Heart right ventricle (tissue), 16 donors: ENCODE results near the gene BLOC1S4. TPM values are rescaled to one million over a fixed set of nuclear protein-coding genes. Genes with fewer than 3 reads are reported as not detected.

Experiments
- ATAC-seq, 8 donors: fragments of 200-7000 bp; cut with Tn5 transposase; one replicate each; pipeline ENCODE4 v1.9.1; 2020; ENCODE audit warnings: mild to moderate bottlenecking in 8 of 8, moderate library complexity in 8 of 8, moderate number of reproducible peaks in 1 of 8
- DNase-seq, 2 donors: peaks; one replicate each; pipeline ENCODE4 v3.0.0-alpha.2; 2020
- H3K27ac ChIP-seq, 10 donors: fragments of 200-600 bp; sonication (generic) in 2 of 10; one replicate each; pipeline versions ENCODE4 v1.5.0 to v1.8.0; 2020 to 2022; ENCODE audit warnings: mild to moderate bottlenecking in 3 of 10
- H3K27me3 ChIP-seq, 7 donors: fragments of 200-600 bp; one replicate each; pipeline ENCODE4 v1.8.0; 2021 to 2022; ENCODE audit warnings: mild to moderate bottlenecking in 2 of 7
- H3K36me3 ChIP-seq, 9 donors: fragments of 200-600 bp; sonication (generic) in 1 of 9; one replicate each; pipeline versions ENCODE4 v1.5.0 to v1.8.0; 2020 to 2022; ENCODE audit warnings: mild to moderate bottlenecking in 2 of 9
- H3K4me1 ChIP-seq, 9 donors: fragments of 200-600 bp; sonication (generic) in 1 of 9; one replicate each; pipeline versions ENCODE4 v1.5.0 to v1.8.0; 2020 to 2022; ENCODE audit warnings: mild to moderate bottlenecking in 4 of 9
- H3K4me3 ChIP-seq, 10 donors: fragments of 200-600 bp; sonication (generic) in 2 of 10; one replicate each; pipeline versions ENCODE4 v1.5.0 to v1.8.0; 2020 to 2022; ENCODE audit warnings: mild to moderate bottlenecking in 7 of 10, moderate library complexity in 2 of 10
- H3K9me3 ChIP-seq, 11 donors: fragments of 200-600 bp in 10 of 11; sonication (generic) in 2 of 11; one replicate each; pipeline versions ENCODE4 v1.5.0 to v1.8.0; 2013 to 2022; ENCODE audit warnings: mild to moderate bottlenecking in 2 of 11, control low read depth in 1 of 11, moderate library complexity in 1 of 11
- CTCF ChIP-seq, 9 donors: fragments of 200-600 bp; sonication (generic) in 2 of 9; IDR thresholded peaks; one replicate each; pipeline versions ENCODE4 v1.5.0 to v1.8.0; 2021 to 2022; ENCODE audit warnings: antibody characterized with exemption in 9 of 9, mild to moderate bottlenecking in 5 of 9, moderate library complexity in 1 of 9
- WGBS, 2 donors: extraction: QIAGEN DNeasy Blood & Tissue Kit; methylation state at CpG; one replicate each; pipeline ENCODE4 v1.1.7; 2013; ENCODE audit warnings: inconsistent platforms in 1 of 2; 5-methylcytosine and 5-hydroxymethylcytosine counted together
- intact Hi-C, 10 donors: fragments of 100-400 bp; cut with DNase I; formaldehyde crosslinking; loops; one replicate each; pipeline versions ENCODE4 v1.11.1 to v1.14.2; 2022
- polyA plus RNA-seq, 2 donors: library from polyadenylated mRNA; stranded (reverse); fragments of 200-250 nt; gene quantifications; one replicate each; pipeline ENCODE4 v1.2.3, GENCODE V29; 2013
- total RNA-seq, 10 donors: library from RNA; stranded (reverse); fragmentation: NEBNext Ultra II Directional in 3 of 10; extraction: Animal tissue kit (Norgen Biotek cat#: 25700) in 3 of 10; gene quantifications; one replicate each; pipeline versions ENCODE4 v1.2.1 to v1.2.4, GENCODE V29; 2021 to 2023
- donor health status: Arrhythmogenic right ventricular cardiomyopathy.
- donor health status: ischemic (EF 13 %, LVEDD 7.1; RV severe dilation, severe dysfunction).
- donor health status: healthy with polysubstance abuse.
- donor health status: DM: no; HTN: yes; CAD: no.
- donor health status: DM: no; HTN: no; CAD: no.
- donor health status: ischemic (EF 25% LVEDD 6.9; RV normal size, moderate dysfunction).
- donor health status: ischemic (EF 25% LVEDD 5.7; RV mildly dilated, moderate dysfunction).
- donor health status: healthy.
- donor health status: DM: yes; HTN: yes; CAD: no.
- donor health status: Ischemic cardiomyopathy.
- donor health status: ischemic (EF 35%, LVEDD 5.7; RV mildly dilated, moderate dysfunction).
- donor health status: nonischemic (EF 11% LVEDD 7.7; RV severe dilation, severe dysfunction).
- donor health status: DM: yes; HTN: yes; CAD: no.
- donor health status: PGD.
- donor health status: ischemic (EF 29% LVEDD 5.4; RV normal size, mild dysfunction).
- donor health status: nonischemic (EF 23%, LVEDD 6.1; RV moderate dilation, normal function).

Gene BLOC1S4
- total and polyA plus RNA-seq, 12 donors = 4.4 to 10.2 (median 7.0) TPM

- Histone ChIP-seq H3K4me3 (no peak overlapping the region), H3K36me3 (peaks cover 0 to 41% (median 0%) of the 10 kb centered on the region in 9 donors), H3K9me3 (peaks cover 0 to 8% (median 0%) of the 10 kb centered on the region in 11 donors), H3K27ac (no peak overlapping the region), H3K4me1 (peaks cover 9 to 43% (median 32%) of the 10 kb centered on the region in 9 donors), H3K27me3 (no peaks in the 10 kb centered on the region)
- intact Hi-C loops = loop anchor here in 1 of 10 donors (10.0 kb wide), 1 partner anchor 55 kb away; the partner anchor contains the start of gene MRFAP1
- ATAC-seq (no peak), DNase-seq (no peak)
- no peak for TF ChIP-seq CTCF (IDR thresholded peaks at IDR 0.05)
- WGBS, 2 donors = 96 to 100% methylated on average over 1 of the region's 1 CpG
These were observed 16.1 kb upstream of the BLOC1S4 start for GRCh38 chr4:6699903-6700302.

GRCh38 chr4:6701371-6701770, 14.6 kb upstream of the BLOC1S4 start:
- H3K4me3 ChIP-seq = no peak overlapping the region
- H3K4me1 ChIP-seq = peaks cover 6 to 43% (median 33%) of the 10 kb centered on the region in 9 donors
- peaks cover 0 to 8% (median 0%) of the 10 kb centered on the region in 11 donors for H3K9me3 ChIP-seq
- DNase-seq = no peak
- H3K36me3 ChIP-seq = peaks cover 0 to 46% (median 0%) of the 10 kb centered on the region in 9 donors
- WGBS, 2 donors = 79 to 86% methylated on average over 13 of the region's 13 CpGs
- intact Hi-C loops = loop anchor here in 1 of 10 donors (10.0 kb wide), 1 partner anchor 57 kb away; the partner anchor contains the start of gene MRFAP1
- H3K27ac ChIP-seq = no peak overlapping the region
- no peaks in the 10 kb centered on the region for H3K27me3 ChIP-seq
- ATAC-seq = no peak
- TF ChIP-seq CTCF (IDR thresholded peaks at IDR 0.05) = peak in 5 of 9 donors; percentile 8 to 40 (median 16)

GRCh38 chr4:6702761-6703160, 13.2 kb upstream of the BLOC1S4 start:
- H3K27ac ChIP-seq = no peak overlapping the region
- DNase-seq = no peak
- no peak for TF ChIP-seq CTCF (IDR thresholded peaks at IDR 0.05)
- 0% methylated on average over 1 of the region's 1 CpG for WGBS, 2 donors
- H3K9me3 ChIP-seq = peaks cover 0 to 8% (median 0%) of the 10 kb centered on the region in 11 donors
- H3K27me3 ChIP-seq = no peaks in the 10 kb centered on the region
- ATAC-seq = no peak
- intact Hi-C loops = loop anchor here in 1 of 10 donors (10.0 kb wide), 1 partner anchor 58 kb away; the partner anchor contains the start of gene MRFAP1
- peaks cover 0 to 58% (median 0%) of the 10 kb centered on the region in 9 donors for H3K36me3 ChIP-seq
- H3K4me1 ChIP-seq = peaks cover 2 to 47% (median 40%) of the 10 kb centered on the region in 9 donors
- H3K4me3 ChIP-seq = no peak overlapping the region

GRCh38 chr4:6703786-6704185, 12.2 kb upstream of the BLOC1S4 start:
- peak in 2 of 8 donors; percentile 20 to 47 for ATAC-seq
- H3K36me3 ChIP-seq = peaks cover 0 to 60% (median 0%) of the 10 kb centered on the region in 9 donors
- no peaks in the 10 kb centered on the region for H3K27me3 ChIP-seq
- no peak for TF ChIP-seq CTCF (IDR thresholded peaks at IDR 0.05)
- DNase-seq = no peak
- H3K4me1 ChIP-seq = peaks cover 2 to 57% (median 49%) of the 10 kb centered on the region in 9 donors
- WGBS, 2 donors = 59 to 63% methylated on average over 3 of the region's 3 CpGs
- H3K27ac ChIP-seq = peak overlapping the region in 5 of 10 donors; percentile 9 to 50 (median 17)
- H3K4me3 ChIP-seq = no peak overlapping the region
- H3K9me3 ChIP-seq = peaks cover 0 to 8% (median 0%) of the 10 kb centered on the region in 11 donors
- intact Hi-C loops = loop anchor here in 1 of 10 donors (10.0 kb wide), 1 partner anchor 59 kb away; the partner anchor contains the start of gene MRFAP1
